HepG2 (cell line): ENCODE results near the gene PLCG2. TPM values are rescaled to one million over a fixed set of nuclear protein-coding genes. Genes with fewer than 3 reads are reported as not detected.

ENCODE experiments used
- ATAC-seq: fragments of 200-7000 bp; cut with Tn5 transposase; 3 replicates; pipeline ENCODE4 v1.9.1; 2020; ENCODE audit warnings: mild to moderate bottlenecking, moderate library complexity
- BruUV-seq: library from RNA; stranded (reverse); fragments of 400-500 nt; replicated peaks from 2 replicates; lab custom pipeline; 2021; lab: Mats Ljungman, UMichigan
- CTCF ChIA-PET: fragments of 300-600 bp; formaldehyde crosslinking; extraction: SDS; loops from one replicate; lab custom pipeline; 2021; ENCODE audit warnings: low total read pairs, inconsistent platforms, low intra/inter-chr PET ratio; lab: Yijun Ruan, JAX
- POLR2A ChIA-PET: fragments of 350-600 bp; sonication (Branson Sonifier 250); formaldehyde crosslinking; loops from one replicate; lab custom pipeline; 2020; ENCODE audit warnings: antibody characterized with exemption, inconsistent platforms; lab: Yijun Ruan, JAX
- DNase-seq: peaks from one replicate; pipeline ENCODE4 v3.0.0-alpha.2; 2015; ENCODE audit warnings: low spot score
- FAIRE-seq: peaks from 3 replicates; lab custom pipeline; 2011; peaks lifted over from hg19 to GRCh38; lab: Jason Lieb, UNC
- H2AFZ ChIP-seq: one replicate; pipeline ENCODE4 v1.6.1; 2011; ENCODE audit warnings: low read length, inconsistent platforms
- H3K27ac ChIP-seq: fragments of 300-600 bp; 3 replicates; pipeline ENCODE4 v1.8.0; 2011; ENCODE audit warnings: mixed run types, mild to moderate bottlenecking, mixed read lengths, low read length, inconsistent platforms; ENCODE audit not compliant: insufficient read depth; ENCODE audit errors: extremely low read length
- H3K27me3 ChIP-seq, 2 experiments: fragments of 200-600 bp in 1 of 2; 2 replicates in 1 of 2; 3 replicates in 1 of 2; pipeline versions ENCODE4 v1.6.0 to v1.8.0; 2011; ENCODE audit warnings: low read length in 2 of 2, mild to moderate bottlenecking in 2 of 2, moderate library complexity in 2 of 2, inconsistent platforms in 1 of 2; ENCODE audit not compliant: insufficient read depth in 2 of 2, control insufficient read depth in 1 of 2
- H3K36me3 ChIP-seq, 2 experiments: fragments of 200-600 bp in 1 of 2; replicated peaks in 1 of 2; 2 replicates in 1 of 2; 3 replicates in 1 of 2; pipeline versions ENCODE4 v1.5.1 to v1.8.0; 2011; ENCODE audit warnings: low read length in 2 of 2, inconsistent platforms in 1 of 2; ENCODE audit not compliant: insufficient read depth in 2 of 2, control insufficient read depth in 1 of 2
- H3K4me1 ChIP-seq: 2 replicates; pipeline ENCODE4 v1.5.1; 2012; ENCODE audit warnings: low read length, inconsistent platforms; ENCODE audit not compliant: insufficient read depth
- H3K4me2 ChIP-seq: 2 replicates; pipeline ENCODE4 v1.6.0; 2011; ENCODE audit warnings: low read depth, low read length, inconsistent platforms
- H3K4me3 ChIP-seq, 3 experiments: fragments of 200-600 bp in 1 of 3; sonication (generic), shearing (Covaris generic) in 1 of 3; replicated peaks in 1 of 3; 2 replicates each; pipeline ENCODE4 v1.5.1; 2011 to 2016; ENCODE audit warnings: low read length in 3 of 3, inconsistent platforms in 2 of 3, low read depth in 2 of 3, mild to moderate bottlenecking in 2 of 3, control low read depth in 1 of 3, mixed read lengths in 1 of 3; ENCODE audit not compliant: insufficient read depth in 1 of 3
- H3K79me2 ChIP-seq: one replicate; pipeline ENCODE4 v1.6.1; 2011; ENCODE audit warnings: low read length, inconsistent platforms; ENCODE audit not compliant: insufficient read depth
- H3K9ac ChIP-seq: 2 replicates; pipeline ENCODE4 v1.6.0; 2011; ENCODE audit warnings: mild to moderate bottlenecking, low read depth, low read length, inconsistent platforms; ENCODE audit not compliant: insufficient read depth
- H3K9me3 ChIP-seq: 2 replicates; pipeline ENCODE4 v1.5.1; 2012; ENCODE audit warnings: mild to moderate bottlenecking, low read length
- H4K20me1 ChIP-seq: 2 replicates; pipeline ENCODE4 v1.6.0; 2011; ENCODE audit warnings: inconsistent platforms, mild to moderate bottlenecking, low read length, moderate library complexity; ENCODE audit not compliant: insufficient read depth
- ATAD3A ChIP-seq: sonication (generic); formaldehyde crosslinking; IDR thresholded peaks from 2 replicates; pipeline ENCODE4 v1.4.0; 2020; ENCODE audit warnings: missing genetic modification reagents
- FOXP1 ChIP-seq, 2 experiments: fragments of 450-650 bp in 1 of 2; IDR thresholded peaks; 2 replicates each; pipeline ENCODE4 v1.6.1; 2017 to 2018; ENCODE audit warnings: antibody characterized with exemption in 1 of 2
- KLF15 ChIP-seq: sonication (generic); formaldehyde crosslinking; IDR thresholded peaks from 2 replicates; pipeline ENCODE4 v1.8.1; 2023; ENCODE audit warnings: borderline replicate concordance, mild to moderate bottlenecking, inconsistent platforms, missing genetic modification reagents, mixed read lengths
- SMAD3 ChIP-seq: sonication (generic); formaldehyde crosslinking; IDR thresholded peaks from 2 replicates; pipeline ENCODE4 v1.4.0; 2020; ENCODE audit warnings: missing genetic modification reagents
- ZNF20 ChIP-seq: sonication (generic); formaldehyde crosslinking; IDR thresholded peaks from 2 replicates; pipeline ENCODE4 v1.4.0; 2020; ENCODE audit warnings: mild to moderate bottlenecking, moderate library complexity, missing genetic modification reagents
- ZNF619 ChIP-seq: sonication (generic); formaldehyde crosslinking; IDR thresholded peaks from 2 replicates; pipeline ENCODE4 v1.4.0; 2020; ENCODE audit warnings: mild to moderate bottlenecking, missing genetic modification reagents
- ZNF816 ChIP-seq: sonication (generic); formaldehyde crosslinking; IDR thresholded peaks from 2 replicates; pipeline ENCODE4 v1.8.0; 2022; ENCODE audit warnings: missing genetic modification reagents, mild to moderate bottlenecking, borderline replicate concordance
- ZSCAN9 ChIP-seq: IDR thresholded peaks from 2 replicates; pipeline ENCODE4 v1.6.1; 2016; ENCODE audit warnings: borderline replicate concordance
- WGBS: methylation state at CpG from one replicate; pipeline ENCODE4 v1.1.6; 2017; ENCODE audit warnings: low lambda C conversion rate; 5-methylcytosine and 5-hydroxymethylcytosine counted together
- in situ Hi-C: cut with HindIII; loops from 2 replicates; pipeline ENCODE4 v1.10.0; 2017; ENCODE audit warnings: low pct_unique_long_range_greater_than_20kb; ENCODE audit not compliant: extremely low pct_ligation_motif_present
- intact Hi-C: fragments of 100-400 bp; cut with micrococcal nuclease; formaldehyde crosslinking; loops from one replicate; pipeline ENCODE4 v1.10.0; 2022; ENCODE audit not compliant: unreplicated experiment
- polyA plus RNA-seq, 8 experiments: library from polyadenylated mRNA; depleted of rRNA in 3 of 8; stranded (reverse) in 7 of 8; unstranded in 1 of 8; fragments of >200 nt; fragmentation: Illumina TruSeq in 4 of 8; extraction: Trizol in 4 of 8; gene quantifications; 2 replicates each; pipeline versions ENCODE4 v1.2.1 to v1.2.3, GENCODE V29; 2011 to 2016; ENCODE audit warnings: low read depth in 4 of 8, missing spikeins in 1 of 8, mixed read lengths in 1 of 8; ENCODE audit not compliant: insufficient read depth in 1 of 8
- total RNA-seq, 5 experiments: library from RNA; depleted of rRNA; stranded (reverse); fragments of >200 nt; fragmentation: Illumina TruSeq; extraction: Trizol; gene quantifications; 2 replicates each; pipeline ENCODE4 v1.2.3, GENCODE V29; 2016; ENCODE audit warnings: low read depth in 1 of 5
- TF ChIP-seq, protein P1 (sequence below): sonication (generic); formaldehyde crosslinking; IDR thresholded peaks from 2 replicates; pipeline ENCODE4 v1.4.0; 2020; ENCODE audit warnings: missing genetic modification reagents

The PLCG2 gene
- total and polyA plus RNA-seq, 2 of the 13 experiments (the other 11 are each of a cell fraction or from before 2014, with no cell fraction given) = 0.13 to 0.18 TPM

DNA sequence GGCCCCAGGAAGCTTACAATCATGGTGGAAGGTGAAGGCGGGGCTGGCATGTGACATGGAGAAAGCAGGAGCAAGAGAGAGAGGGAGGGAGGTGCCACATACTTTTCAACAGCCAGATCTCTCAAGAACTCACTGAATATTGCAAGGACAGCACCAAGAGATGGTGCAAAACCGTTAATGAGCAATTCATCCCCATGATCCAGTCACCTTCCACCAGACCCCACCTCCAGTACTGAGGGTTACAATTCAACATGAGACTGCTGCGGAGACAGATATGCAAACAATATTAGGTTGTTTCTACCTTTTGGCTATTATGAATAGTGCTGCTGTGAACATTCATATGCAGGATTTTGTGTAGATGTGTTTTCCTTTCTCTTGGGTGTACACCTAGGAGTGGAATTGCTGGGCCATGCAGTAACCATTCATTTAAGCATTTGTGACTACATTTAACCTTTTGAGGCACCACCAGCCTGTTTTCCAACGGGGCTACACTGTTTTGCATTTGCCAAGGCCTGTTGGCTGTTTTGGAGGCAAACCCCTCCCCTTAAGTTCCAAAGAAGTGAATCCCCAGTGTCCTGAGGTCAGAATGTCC is 28.8 kb downstream of the PLCG2 start:
- FAIRE-seq = no peak
- H3K4me1 ChIP-seq = peaks cover 11% of the 10 kb centered on the region
- no peaks in the 10 kb centered on the region for H4K20me1 ChIP-seq
- no peak overlapping the region for H3K4me2 ChIP-seq
- in situ Hi-C loops (no loop called here), intact Hi-C loops (no loop called here)
- no TSS peak for BruUV-seq
- H3K27ac ChIP-seq = no peak overlapping the region
- H3K79me2 ChIP-seq = no peaks in the 10 kb centered on the region
- H3K4me3 ChIP-seq = no peak overlapping the region
- H3K9ac ChIP-seq = no peak overlapping the region
- ChIA-PET CTCF (no interaction called here), POLR2A (no interaction called here)
- ATAC-seq = no peak
- peaks cover 0 to 27% of the 10 kb centered on the region in 2 experiments; a peak in 4 of 5 replicates for H3K27me3 ChIP-seq
- H3K9me3 ChIP-seq = no peaks in the 10 kb centered on the region
- DNase-seq = no peak
- no peaks in the 10 kb centered on the region for H3K36me3 ChIP-seq
- TF ChIP-seq ATAD3A (CRISPR knock-in tag) (no peak), ZSCAN9 (CRISPR knock-in tag) (no peak), KLF15 (CRISPR knock-in tag) (no peak), SMAD3 (CRISPR knock-in tag) (no peak), ZNF20 (CRISPR knock-in tag) (no peak), ZNF619 (CRISPR knock-in tag) (no peak), ZNF816 (no peak), FOXP1 (IDR thresholded peaks at IDR 0.05) (no peak), FOXP1 (CRISPR knock-in tag; IDR thresholded peaks at IDR 0.05) (no peak)
- TF ChIP-seq, protein P1, sequence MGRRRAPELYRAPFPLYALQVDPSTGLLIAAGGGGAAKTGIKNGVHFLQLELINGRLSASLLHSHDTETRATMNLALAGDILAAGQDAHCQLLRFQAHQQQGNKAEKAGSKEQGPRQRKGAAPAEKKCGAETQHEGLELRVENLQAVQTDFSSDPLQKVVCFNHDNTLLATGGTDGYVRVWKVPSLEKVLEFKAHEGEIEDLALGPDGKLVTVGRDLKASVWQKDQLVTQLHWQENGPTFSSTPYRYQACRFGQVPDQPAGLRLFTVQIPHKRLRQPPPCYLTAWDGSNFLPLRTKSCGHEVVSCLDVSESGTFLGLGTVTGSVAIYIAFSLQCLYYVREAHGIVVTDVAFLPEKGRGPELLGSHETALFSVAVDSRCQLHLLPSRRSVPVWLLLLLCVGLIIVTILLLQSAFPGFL (CRISPR knock-in tag) = no peak
- WGBS = 28% methylated on average over 4 of the region's 4 CpGs
- H2AFZ ChIP-seq = no peak overlapping the region
